Bronchial epithelial cell (primary cell): ENCODE data around the gene NTSR1. TPM values are rescaled to one million over a fixed set of nuclear protein-coding genes. Genes with fewer than 3 reads are reported as not detected.
A peak's percentile ranks its signal among the peaks of the same experiment; 100 is the strongest.

Experiments used
- DNase-seq: peaks from one replicate; pipeline ENCODE4 v3.0.0-alpha.2; 2010; ENCODE audit warnings: low read depth
- FAIRE-seq: peaks from 2 replicates; lab custom pipeline; 2011; peaks lifted over from hg19 to GRCh38; lab: Jason Lieb, UNC
- H3K27me3 ChIP-seq: 2 replicates; pipeline ENCODE4 v1.5.1; 2011; ENCODE audit warnings: low read length; ENCODE audit not compliant: control insufficient read depth, insufficient read depth
- H3K36me3 ChIP-seq: 2 replicates; pipeline ENCODE4 v1.5.1; 2011; ENCODE audit warnings: low read length; ENCODE audit not compliant: control insufficient read depth, insufficient read depth
- H3K4me3 ChIP-seq: 2 replicates; pipeline ENCODE4 v1.5.1; 2011; ENCODE audit warnings: mild to moderate bottlenecking, low read depth, low read length, control low read depth
- CTCF ChIP-seq: IDR thresholded peaks from 2 replicates; pipeline ENCODE4 v1.5.1; 2011; ENCODE audit warnings: mild to moderate bottlenecking, moderate library complexity, low read length, control low read depth, inconsistent platforms; ENCODE audit not compliant: insufficient read depth, severe bottlenecking
- total RNA-seq: library from RNA; depleted of rRNA; stranded (reverse); fragments of >200 nt; gene quantifications from 2 replicates; pipeline ENCODE4 v1.2.1, GENCODE V29; 2014

Gene NTSR1
- total RNA-seq, 1 donor from 2014 or later, result not detected

GRCh38 chr20:62705627-62706026 is 3.0 kb upstream of the NTSR1 start:
- Histone ChIP-seq H3K27me3 (peaks cover 37% of the 10 kb centered on the region), H3K4me3 (no peak overlapping the region), H3K36me3 (no peaks in the 10 kb centered on the region)
- DNase-seq, result no peak
- no peak for FAIRE-seq
- TF ChIP-seq CTCF, result no peak

GRCh38 chr20:62706344-62706743 is 2.3 kb upstream of the NTSR1 start:
- TF ChIP-seq CTCF, result no peak
- peaks cover 40% of the 10 kb centered on the region for H3K27me3 ChIP-seq
- DNase-seq (no peak), FAIRE-seq (no peak)
- H3K4me3 ChIP-seq, result no peak overlapping the region
- no peaks in the 10 kb centered on the region for H3K36me3 ChIP-seq

GRCh38 chr20:62706857-62707256 is 1.8 kb upstream of the NTSR1 start:
- Histone ChIP-seq H3K4me3 (no peak overlapping the region), H3K36me3 (no peaks in the 10 kb centered on the region), H3K27me3 (peaks cover 41% of the 10 kb centered on the region)
- TF ChIP-seq CTCF, result no peak
- no peak for FAIRE-seq
- DNase-seq, result no peak

- Histone ChIP-seq H3K27me3 (peaks cover 44% of the 10 kb centered on the region), H3K4me3 (no peak overlapping the region), H3K36me3 (no peaks in the 10 kb centered on the region)
- FAIRE-seq (no peak), DNase-seq (no peak)
- no peak for TF ChIP-seq CTCF
Observed at GRCh38 chr20:62707276-62707920, 1.2 kb upstream of the NTSR1 start.

GRCh38 chr20:62707921-62708521 is 615 bp upstream of the NTSR1 start:
- DNase-seq, result no peak
- FAIRE-seq, result no peak
- TF ChIP-seq CTCF, result peak; percentile 25
- H3K27me3 ChIP-seq, result peaks cover 48% of the 10 kb centered on the region
- H3K36me3 ChIP-seq, result no peaks in the 10 kb centered on the region
- no peak overlapping the region for H3K4me3 ChIP-seq
